ENCODE data around the gene TCAP.
"Not testable (repeated sequence)": the region's sequence is repeated elsewhere in the genome, so short reads cannot be mapped to it uniquely, and the experiment has no call there.

Gene TCAP

DNA sequence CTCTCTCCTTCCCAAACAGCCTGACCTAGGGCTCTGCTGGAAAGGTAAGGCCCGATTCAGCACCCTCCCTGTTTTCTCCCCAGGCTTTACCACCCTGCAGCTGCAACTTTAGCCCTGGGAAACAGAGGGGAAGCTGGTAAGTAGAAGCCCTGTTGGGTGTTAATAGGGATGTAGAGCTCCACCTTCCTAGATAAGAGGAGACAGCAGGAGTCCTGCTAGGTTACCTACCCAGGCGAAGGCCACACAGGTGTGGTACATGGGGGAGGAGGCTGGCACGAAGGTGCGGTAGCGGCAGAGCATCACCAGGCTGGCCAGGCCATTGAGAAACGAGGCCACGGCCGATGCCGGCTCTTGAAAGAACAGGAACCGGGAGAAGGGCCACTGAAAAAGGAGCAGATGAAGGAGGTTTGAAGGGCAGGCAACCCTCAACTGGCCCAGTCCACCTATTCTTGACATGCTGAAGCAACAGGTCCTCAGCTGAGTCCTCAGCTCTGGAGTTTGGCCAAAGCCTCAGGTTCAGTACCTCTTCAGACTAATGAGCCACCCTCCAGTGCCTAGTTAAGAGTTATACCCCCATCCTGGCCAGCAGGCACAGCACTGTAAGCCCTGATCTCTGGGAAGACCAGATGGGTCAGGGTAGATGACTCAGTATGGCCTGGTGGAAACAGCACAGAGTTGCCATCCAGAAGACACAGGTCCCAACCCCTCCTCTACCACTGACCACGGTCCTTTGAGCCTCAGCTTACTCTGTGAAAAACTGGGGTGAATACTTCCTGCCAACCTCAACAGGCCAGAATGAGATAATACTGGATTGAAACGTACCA, 19.4 kb downstream of the TCAP start:
- no peak for DNase-seq

- no peak for DNase-seq
Observed at GRCh38 chr17:39687101-39687545, 22.0 kb downstream of the TCAP start.

DNA sequence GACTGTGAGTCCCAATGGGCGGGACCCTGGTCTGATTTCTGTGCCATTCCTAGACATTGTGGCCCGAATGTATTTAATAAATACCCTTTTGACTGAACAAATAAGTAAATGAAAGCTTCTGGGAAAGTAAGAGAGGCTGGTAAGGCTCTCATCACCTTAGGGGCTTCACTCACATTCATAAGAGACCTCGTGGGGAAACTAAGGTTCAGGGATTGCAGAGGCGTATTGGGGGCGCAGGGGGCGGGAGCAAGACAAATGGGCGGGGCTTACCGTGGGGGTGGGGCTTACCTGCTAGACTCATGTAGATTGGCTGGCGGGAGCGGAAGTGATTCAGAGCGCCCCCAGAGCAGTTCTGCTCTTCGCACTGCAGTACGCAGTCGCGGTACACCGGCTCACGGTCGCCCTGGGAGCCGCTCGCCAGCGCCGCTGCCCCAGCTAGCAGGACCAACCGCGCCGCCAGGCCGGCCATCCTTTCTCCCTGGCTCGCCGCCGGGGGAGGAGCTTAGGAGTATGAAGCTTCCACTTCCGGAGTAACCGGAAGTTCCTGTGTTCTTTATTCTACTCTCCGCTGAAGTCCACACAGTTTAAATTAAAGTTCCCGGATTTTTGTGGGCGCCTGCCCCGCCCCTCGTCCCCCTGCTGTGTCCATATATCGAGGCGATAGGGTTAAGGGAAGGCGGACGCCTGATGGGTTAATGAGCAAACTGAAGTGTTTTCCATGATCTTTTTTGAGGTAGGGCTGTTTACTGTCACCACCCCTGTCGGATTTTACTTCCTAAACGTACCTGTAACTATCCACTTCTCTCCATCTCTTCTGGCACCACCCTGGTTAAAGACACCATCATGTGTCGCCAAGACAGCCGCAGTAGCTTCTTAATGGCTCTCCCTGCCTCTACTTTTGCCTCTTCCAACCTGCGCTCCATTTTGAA, 22.7 kb downstream of the TCAP start, which contains the start of gene PGAP3:
TSS of gene PGAP3 (minus strand) at position 512 of the 929 bp plus-strand sequence. CDS start at position 469, 43 bp downstream.
- DNase-seq, result peak; percentile 89

DNA sequence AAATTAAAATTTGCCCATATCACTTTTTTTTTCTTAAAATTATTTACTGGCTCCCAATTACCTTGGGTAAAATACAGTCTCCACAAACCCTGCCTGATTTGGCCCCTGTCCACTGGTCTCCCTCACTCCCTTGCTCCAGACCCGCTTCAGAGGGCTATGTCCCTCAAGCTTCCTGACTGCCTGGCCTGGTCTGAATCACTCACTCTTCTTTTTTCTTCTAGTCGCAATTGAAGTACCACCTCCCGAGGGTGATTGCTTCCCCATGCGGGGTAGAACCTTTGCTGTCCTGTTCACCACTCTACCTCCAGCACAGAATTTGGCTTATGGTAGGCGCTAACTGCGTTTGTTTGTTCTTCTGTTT, 23.3 kb downstream of the TCAP start:
- DNase-seq, result no peak

DNA sequence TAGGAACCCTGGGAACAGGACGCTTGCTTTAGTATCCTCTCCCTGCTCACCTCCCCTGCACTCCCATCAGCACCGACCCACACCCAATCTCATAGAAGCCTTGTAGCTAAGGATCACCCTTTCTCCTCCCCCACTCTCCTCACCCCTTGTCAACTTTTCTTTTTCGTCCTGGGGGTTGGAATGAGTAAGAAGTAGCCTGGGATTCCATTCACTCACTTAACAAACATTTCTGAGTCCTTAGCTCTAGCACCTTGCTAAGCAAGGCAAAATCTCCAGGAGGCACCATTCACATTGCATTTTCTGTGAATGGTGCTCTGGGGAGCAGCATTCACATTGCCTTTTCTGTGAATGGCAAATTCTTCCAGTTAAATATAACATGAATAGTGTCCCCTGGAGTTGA, 23.8 kb downstream of the TCAP start:
- DNase-seq, result no peak

DNA sequence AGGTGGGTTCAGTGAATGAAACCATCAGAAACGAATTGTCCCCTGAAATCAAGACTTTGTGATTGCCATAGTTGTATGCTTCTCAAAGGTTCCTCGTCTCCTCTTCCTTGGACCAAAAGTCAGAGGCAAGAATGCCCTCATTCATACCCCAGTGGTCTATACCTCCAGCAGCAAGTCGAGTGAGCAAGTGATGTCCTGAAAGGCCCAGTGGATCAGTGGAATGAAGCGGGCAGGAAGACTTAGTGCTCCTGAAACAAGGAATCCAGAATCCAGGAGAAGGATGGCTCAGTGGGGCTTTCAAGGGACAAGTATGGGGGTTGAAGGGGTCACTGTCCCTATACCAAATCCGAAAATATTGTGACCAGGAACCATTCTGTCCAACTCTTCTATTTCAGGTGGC, 29.4 kb downstream of the TCAP start:
- no peak for DNase-seq

DNA sequence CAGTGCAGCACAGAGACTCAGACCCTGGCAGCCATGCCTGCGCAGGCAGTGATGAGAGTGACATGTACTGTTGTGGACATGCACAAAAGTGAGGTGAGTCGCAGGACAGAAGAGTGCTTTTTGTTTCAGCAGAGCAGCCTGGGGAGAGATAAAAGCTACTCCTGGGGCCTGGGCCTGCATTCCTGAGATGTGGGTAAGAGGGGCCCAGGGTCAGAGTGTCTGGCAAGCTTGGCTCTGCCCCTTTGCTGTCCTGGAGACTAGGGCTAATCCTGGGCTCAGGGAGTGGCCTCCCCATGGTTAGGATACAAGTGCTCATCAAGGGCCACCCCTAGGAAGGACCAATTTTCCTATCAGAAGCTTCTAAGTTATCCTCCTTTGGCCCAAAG, 29.9 kb downstream of the TCAP start:
- DNase-seq, result no peak

GRCh38 chr17:39696731-39697130, 31.6 kb downstream of the TCAP start:
- DNase-seq, result no peak

- no peak for DNase-seq
Observed at GRCh38 chr17:39697961-39698360, 32.8 kb downstream of the TCAP start.

DNA sequence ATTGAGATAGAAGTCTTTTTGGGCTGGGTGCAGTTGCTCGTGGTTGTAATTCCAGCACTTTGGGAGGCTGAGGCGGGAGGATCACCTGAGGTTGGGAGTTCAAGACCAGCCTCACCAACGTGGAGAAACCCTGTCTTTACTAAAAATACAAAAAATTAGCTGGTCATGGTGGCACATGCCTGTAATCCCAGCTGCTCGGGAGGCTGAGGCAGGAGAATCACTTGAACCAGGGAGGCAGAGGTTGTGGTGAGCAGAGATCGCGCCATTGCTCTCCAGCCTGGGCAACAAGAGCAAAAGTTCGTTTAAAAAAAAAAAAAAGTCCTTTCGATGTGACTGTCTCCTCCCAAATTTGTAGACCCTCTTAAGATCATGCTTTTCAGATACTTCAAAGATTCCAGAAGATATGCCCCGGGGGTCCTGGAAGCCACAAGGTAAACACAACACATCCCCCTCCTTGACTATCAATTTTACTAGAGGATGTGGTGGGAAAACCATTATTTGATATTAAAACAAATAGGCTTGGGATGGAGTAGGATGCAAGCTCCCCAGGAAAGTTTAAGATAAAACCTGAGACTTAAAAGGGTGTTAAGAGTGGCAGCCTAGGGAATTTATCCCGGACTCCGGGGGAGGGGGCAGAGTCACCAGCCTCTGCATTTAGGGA, 34.1 kb downstream of the TCAP start:
- DNase-seq, result not testable (repeated sequence)

- no peak for DNase-seq
Observed at GRCh38 chr17:39699818-39700147, 34.6 kb downstream of the TCAP start, which contains the start of gene ERBB2. Gene ERBB2 (plus strand): TSS chr17:39700064. CDS start chr17:39700239, 175 bp downstream.

- no peak for DNase-seq
Observed at GRCh38 chr17:39700148-39700987, 35.2 kb downstream of the TCAP start.

GRCh38 chr17:39701012-39701783, 36.0 kb downstream of the TCAP start:
- no peak for DNase-seq

- no peak for DNase-seq
Observed at GRCh38 chr17:39701784-39702422, 36.8 kb downstream of the TCAP start.

GRCh38 chr17:39702901-39703893, 38.0 kb downstream of the TCAP start:
- no peak for DNase-seq

DNA sequence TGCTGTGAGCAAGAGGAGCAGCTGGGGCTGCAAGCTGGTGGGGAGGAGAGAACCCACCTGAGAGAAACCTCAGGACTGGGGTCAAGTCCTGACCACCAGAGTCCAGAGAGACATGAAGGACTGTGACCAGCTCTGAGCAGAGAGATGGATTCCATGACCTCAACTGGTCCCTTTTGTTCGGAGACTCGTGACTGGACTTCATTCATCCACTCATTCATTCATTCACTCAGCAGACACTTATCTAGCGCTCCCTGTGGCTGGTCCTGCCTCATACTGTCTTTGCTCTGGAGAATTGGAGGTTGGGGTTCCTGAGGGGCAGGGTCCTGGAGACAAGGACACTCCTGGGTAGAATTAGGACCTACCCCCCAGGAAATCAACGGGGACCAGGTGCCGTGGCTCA, 38.8 kb downstream of the TCAP start:
- no peak for DNase-seq

- no peak for DNase-seq
Observed at GRCh38 chr17:39704821-39705551, 39.8 kb downstream of the TCAP start.

- no peak for DNase-seq
Observed at GRCh38 chr17:39705786-39706348, 40.7 kb downstream of the TCAP start.

DNA sequence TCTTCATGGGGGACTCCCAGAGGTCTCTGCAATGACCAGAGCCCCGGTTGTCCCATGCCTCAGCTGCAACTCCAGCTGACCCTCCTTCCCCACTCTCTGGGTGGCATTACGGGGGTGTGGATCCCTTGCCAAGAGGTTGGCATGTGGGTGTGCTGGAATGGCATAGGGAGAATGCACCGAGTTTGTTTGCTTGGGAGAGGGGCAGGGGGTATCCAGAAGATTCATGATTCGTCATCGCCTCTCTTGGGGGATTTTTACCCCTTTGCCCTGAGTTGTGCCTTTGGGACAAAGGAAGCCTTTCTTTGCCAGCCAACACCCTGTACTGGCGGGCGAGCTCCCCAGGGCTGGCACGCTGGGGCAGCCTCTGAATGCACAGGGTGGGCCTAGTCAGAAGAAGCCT, 41.2 kb downstream of the TCAP start:
- DNase-seq, result no peak

Measured in stimulated activated CD4-positive, alpha-beta T cell treated with anti-CD3 and anti-CD28 coated beads, Interleukin-15, amount 100 ng/mL, for 24 hours (primary cell).